Measurements from ENCODE around the gene KRTAP10-1.
"Not testable (repeated sequence)": the region's sequence is repeated elsewhere in the genome, so short reads cannot be mapped to it uniquely, and the experiment has no call there.

The KRTAP10-1 gene

DNA sequence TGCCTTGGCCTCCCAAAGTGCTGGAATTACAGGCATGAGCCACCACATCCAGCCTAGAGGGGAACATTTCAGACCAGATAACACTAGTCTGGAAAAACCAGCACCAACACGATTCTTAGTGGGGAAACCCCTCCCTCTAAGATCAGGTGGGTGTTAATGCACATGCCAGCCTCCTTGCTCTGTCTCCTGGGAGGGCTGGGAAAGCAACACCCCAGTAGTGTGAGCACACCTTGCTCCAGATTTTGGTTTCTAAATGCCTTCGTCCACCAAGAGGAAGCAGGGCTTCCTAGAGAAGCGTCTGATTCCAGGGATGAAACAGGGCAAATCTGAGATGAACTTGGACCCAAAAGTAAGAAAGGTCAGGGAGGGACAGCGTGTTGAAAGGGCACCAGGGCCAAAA lies 31.3 kb upstream of the KRTAP10-1 start:
- no peak for DNase-seq (ENCODE audit: low spot score)

DNA sequence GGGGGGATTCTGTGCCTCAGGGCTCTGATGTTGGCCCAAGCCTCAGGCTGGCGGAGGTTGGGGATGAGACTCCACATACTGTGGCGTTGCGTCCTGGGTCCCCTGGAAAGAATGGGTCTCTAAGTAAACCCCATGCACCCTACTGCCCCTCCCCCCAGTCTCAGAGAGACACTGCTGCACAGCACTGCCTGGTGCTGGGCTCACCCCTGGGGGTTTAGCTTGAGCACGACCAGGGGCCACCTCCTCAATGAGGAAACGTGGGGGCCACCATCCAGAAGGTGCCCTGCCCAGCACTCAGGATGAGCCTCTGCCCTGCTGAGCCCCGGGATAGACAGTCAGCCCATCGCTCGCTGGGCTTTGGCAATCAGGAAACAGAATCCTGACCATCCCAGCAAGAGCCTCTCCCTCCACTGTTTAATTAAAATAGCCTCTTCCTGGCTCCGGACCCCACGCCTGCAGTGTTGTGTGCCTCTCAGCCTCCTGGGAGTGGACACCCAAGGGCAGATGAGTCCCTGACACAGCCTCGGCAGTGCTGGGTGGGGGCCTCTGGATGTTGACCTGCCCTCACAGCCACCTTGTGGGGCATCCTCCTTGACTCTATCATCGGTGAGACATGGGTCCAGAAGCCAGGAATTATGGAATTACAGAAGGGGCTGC lies 30.0 kb upstream of the KRTAP10-1 start:
- no peak for DNase-seq (ENCODE audit: low spot score)

DNA sequence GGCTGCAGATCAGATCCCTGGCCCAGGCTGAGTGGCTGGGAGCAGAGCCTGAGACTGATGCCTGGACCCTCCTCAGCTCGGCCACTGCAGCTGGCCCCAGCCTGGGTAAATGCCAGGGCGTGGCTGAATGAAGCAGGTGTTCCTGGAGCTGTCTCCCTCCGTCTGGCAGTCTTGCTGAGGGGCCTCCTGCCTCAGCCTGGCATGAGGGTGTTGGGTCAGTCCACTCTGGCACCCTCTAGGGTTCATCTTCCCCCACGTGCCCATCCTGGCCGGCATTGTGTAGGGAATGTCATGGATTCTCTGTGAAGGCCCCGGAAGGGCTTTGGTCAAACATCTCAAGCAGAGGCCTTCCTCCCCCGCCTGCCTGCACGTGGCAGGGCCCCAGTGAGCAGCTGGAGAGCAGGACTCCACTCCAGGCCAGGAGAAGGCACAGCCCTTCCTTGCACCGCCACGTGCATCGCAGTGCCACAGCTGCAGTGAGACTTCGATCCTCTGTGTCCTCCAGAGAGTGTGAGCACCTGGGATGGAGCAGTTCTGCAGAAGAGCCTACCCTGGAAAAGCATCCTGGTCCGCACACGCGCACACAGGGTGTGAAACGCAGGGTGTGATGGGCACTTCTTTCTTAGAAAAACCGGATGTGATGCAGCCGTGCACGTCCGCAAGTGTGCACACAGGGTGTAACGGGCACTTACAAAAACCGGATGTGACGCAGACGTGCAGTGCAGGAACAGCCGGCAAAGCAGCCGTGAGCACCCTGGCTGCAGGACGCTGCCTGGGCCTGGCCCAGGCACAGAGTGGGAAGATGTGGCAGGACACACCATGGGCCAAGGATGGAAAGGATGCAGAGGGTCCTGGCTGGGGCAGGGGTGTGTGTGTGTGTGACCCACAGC lies 28.9 kb upstream of the KRTAP10-1 start:
- DNase-seq (ENCODE audit: low spot score), result no peak

GRCh38 chr21:44568261-44568660 lies 28.3 kb upstream of the KRTAP10-1 start:
- no peak for DNase-seq (ENCODE audit: low spot score)

DNA sequence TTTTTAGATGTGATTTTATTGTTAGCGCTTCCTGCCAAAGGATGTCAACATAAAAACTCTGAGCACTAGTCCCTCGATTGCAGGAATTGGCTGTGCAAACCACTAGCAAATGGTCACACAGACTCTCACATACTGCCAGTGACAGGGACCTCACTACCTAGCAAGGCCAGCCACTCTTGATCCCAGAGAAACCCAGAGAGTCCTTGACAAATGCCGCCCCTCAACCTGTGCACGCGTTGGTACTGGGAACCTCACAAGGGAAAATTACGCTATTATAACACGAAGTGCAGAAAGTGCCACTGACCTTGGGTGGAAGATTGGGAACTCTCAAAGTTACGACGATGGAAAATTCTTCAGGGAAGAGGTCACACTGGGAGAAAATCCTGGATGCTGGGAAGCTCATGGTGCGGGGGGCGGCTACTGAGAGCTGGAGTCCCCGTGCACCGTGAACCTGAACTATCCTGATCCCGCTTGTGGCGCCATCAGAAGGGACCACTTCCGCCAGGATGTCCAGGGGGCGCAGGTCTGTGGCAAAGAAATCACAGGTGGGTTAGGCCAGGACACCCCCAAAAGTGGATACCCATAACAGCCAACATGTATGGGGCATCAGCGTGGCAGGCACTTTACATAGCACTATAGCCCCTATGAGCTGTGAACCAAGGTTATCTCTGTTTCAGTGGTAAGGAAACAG lies 27.6 kb upstream of the KRTAP10-1 start:
- no peak for DNase-seq (ENCODE audit: low spot score)

GRCh38 chr21:44566403-44566802 lies 26.4 kb upstream of the KRTAP10-1 start:
- no peak for DNase-seq (ENCODE audit: low spot score)

- DNase-seq (ENCODE audit: low spot score), result no peak
Measured at GRCh38 chr21:44564886-44565598, 25.0 kb upstream of the KRTAP10-1 start.

DNA sequence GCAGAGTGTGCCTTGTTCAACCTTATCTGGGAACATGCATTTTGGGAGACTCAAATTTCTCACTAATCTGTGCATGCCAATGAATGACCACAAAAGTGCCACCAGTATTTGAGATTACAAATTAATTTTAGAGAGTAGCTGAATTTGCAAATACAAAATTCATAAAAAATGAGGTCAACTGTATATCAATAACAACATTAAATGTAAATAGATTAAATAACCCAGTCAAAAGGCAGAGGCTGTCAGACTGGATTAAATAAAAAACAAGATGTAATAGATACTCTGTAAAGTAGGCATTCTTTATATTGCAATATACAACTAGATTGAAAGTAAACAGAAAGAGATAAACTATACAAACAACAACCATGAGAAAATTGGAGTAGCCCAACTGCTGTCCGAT lies 24.1 kb upstream of the KRTAP10-1 start:
- no peak for DNase-seq (ENCODE audit: low spot score)

DNA sequence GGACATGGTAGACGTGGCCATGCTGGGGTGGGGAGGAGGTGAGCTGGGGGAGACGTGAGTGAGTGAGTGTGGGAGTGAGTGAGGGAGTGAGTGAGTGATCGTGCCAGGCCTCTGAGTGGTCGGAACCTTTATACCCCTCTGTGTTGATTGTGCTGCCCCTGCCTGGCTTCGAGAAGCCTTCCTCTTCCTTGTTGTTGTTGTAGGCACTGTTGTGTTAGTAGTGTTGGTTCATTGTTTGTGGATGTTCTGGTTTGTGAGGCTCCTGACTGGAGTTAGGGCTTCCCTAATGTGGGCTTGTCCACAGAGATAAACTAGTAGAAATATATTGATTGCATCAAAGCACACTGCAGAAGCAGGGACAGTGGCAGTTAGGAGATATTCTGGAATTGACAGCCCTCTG lies 18.7 kb upstream of the KRTAP10-1 start, which contains the start of gene KRTAP10-3:
TSS of gene KRTAP10-3 (minus strand) at position 101 of the 400 bp plus-strand sequence. CDS start at position 21, 80 bp downstream.
- DNase-seq (ENCODE audit: low spot score), result no peak

DNA sequence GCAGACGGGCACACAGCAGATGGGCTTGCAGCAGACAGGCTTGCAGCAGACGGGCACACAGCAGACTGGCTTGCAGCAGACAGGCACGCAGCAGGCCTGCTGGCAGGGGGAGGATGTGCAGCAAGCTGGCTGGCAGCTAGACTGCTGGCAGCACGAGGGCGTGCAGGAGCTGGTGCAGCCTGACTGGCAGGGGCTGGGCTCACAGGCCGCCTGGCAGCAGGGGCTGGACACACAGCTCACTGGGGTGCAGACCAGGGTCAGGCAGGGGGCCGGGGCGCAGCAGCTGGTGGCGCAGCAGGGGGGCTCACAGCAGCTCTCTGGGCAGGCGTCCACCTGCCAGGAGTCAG lies 18.3 kb upstream of the KRTAP10-1 start:
- DNase-seq (ENCODE audit: low spot score), result not testable (repeated sequence)

DNA sequence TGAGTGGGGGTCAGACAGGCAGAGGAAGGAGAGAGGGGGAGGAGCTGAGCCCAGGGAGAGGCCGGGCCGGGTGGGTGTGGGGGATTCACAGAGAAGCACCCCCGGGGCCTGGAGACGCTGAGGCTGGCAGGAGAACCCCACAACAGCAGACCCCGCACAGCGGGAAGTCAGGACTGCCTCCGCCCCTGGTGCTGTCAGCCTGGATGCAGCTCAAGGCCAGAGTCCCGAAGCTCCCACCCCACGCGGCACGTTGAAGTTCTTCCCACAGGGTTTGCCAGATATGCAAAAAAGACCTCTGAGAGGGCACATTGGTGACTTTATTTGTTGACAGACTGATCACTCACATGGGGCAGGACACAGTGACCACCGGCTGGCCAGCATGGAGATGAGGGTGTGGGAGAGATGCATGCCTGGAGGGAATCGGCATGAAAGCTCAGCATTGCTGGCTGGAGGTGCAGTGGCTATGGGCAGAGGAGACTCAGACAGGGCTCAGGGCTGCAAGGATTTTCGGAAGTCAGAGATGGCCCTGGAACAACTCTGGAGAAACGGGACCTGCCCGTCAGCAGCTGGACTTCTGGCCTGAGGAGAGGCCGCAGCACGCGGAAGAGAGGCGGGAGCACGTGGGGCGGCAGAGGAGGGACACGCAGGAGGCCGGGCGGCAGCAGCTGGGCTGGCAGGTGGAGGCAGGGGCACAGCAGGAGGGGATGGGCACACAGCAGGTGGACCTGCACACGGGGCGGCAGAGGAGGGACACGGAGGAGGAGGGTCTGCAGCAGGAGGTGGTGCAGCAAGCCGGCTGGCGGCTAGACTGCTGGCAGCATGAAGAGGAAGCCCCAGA lies 17.7 kb upstream of the KRTAP10-1 start:
- DNase-seq (ENCODE audit: low spot score), result no peak

- no peak for DNase-seq (ENCODE audit: low spot score)
Measured at GRCh38 chr21:44556879-44557278, 16.9 kb upstream of the KRTAP10-1 start.

DNA sequence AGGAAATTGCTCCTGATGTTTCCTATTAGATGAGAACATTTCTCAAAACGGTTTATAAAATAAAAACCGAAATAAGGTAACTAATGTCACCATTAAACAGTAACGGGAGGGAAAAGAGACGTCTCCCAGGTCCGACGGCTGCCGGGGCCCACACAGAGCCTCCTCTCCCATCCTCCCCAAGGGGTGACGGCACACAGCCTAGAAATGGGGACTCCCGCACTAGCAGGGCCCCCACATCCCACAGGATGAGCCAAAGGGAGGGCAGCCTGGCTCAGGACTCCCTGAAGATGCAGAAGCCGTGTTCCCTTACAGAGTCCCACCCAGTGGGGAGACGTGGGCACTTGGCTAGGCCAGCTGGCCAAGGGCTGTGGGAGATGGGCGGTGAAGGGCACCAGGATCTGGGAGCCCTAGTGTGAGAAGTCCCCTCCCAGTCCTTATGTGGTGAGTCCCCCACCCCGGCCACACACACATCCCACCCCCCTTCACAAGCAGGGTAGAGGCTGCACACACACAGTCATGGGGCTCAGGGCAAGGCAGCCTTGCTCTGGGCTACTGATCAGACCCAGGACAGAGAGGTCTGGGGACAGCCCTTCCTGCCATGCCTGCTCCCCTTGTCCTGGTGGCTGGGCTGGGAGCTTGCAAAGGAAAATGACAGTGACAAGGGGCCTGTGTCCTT lies 15.3 kb upstream of the KRTAP10-1 start:
- DNase-seq (ENCODE audit: low spot score), result no peak

GRCh38 chr21:44552681-44553080 lies 12.7 kb upstream of the KRTAP10-1 start:
- DNase-seq (ENCODE audit: low spot score), result no peak

DNA sequence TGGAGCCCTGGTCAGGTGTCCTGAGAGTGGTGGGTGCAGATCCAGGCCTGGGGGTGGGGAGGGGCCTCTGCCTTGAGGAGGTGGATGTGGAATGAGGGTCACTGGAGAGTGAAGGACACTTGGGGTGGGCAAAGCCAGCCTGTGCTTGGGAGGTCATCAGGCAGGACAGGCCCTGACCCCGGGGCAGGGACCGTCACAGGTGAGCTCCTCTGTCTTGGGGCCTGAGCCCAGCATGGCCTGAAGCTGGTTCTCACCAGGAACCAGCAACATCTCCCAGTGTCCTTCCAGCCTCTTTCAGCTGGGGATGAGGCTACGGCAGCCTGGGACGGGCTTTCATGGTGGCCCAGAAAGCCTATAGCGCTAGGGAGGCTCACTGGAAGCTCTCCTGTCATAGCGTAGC lies 12.1 kb upstream of the KRTAP10-1 start:
- DNase-seq (ENCODE audit: low spot score), result no peak

DNA sequence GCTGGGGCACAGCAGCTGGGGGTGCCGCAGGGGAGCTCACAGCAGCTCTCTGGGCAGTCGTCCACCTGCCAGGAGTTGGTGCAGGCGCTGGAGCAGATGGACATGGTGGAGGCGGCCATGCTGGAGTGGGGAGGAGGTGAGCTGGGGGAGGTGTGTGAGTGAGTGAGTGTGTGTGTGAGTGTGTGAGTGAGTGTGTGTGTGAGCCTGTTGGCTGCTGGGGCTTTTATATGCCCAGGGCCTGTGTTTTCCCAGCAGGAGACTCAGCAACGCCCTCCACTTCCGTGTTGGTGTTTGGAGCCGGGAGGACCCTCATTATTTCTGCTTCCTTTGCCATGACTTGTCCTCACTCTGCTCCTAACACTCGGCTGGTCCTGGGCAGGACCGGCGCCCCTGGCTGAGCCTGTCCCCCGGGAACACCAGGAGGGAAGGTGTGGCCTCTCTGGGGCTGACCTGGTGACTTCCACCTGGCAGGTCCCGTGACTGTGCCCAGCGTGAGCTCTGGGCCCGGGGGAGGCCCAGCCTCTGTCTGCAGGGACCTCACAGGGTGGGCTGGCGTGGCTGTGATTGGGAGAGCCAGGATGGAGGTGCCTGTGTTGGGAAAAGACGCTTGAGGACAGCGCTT lies 11.5 kb upstream of the KRTAP10-1 start, which contains the start of gene KRTAP10-2:
TSS of gene KRTAP10-2 (minus strand) at position 166 of the 622 bp plus-strand sequence. CDS start at position 119, 47 bp downstream.
- no peak for DNase-seq (ENCODE audit: low spot score)

- DNase-seq (ENCODE audit: low spot score), result no peak
Measured at GRCh38 chr21:44550807-44551206, 10.8 kb upstream of the KRTAP10-1 start.

DNA sequence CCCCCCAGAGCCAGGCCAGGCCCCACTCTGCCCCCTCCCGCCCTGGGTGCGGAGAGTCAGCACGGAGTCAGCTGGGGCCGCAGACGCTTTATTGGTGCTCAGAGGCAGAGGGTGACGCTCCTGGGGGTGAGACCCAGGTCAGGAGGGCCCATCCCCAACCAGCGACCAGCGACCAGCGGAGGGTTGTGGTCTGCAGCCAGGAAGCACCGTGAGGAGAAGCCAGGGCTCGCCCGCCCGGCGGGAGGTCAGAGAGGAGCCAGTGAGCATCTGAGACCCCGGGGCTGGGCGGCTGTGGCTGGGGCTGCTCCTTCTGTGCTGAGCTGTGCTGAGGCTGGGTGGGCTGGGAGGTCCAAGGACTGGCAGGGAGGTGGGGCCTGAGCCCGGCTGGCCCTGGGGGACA lies 10.3 kb upstream of the KRTAP10-1 start:
- DNase-seq (ENCODE audit: low spot score), result not testable (repeated sequence)

GRCh38 chr21:44549525-44550211 lies 9.7 kb upstream of the KRTAP10-1 start:
- no peak for DNase-seq (ENCODE audit: low spot score)
